DOHH2 (cell line): Measurements from ENCODE around the gene CIAO2A.
"Not testable (repeated sequence)": the region's sequence is repeated elsewhere in the genome, so short reads cannot be mapped to it uniquely, and the experiment has no call there.

Experiments used
- EZH2phosphoT487 ChIP-seq: fragments of 200-600 bp; sonication (generic); IDR thresholded peaks from 2 replicates; pipeline ENCODE4 v1.6.1; 2017; ENCODE audit warnings: borderline replicate concordance, mild to moderate bottlenecking, antibody characterized with exemption, low read length, moderate library complexity, mixed read lengths
- TF ChIP-seq, protein P1 (sequence below): fragments of 200-600 bp; sonication (generic); IDR thresholded peaks from one replicate; pipeline ENCODE4 v1.5.1; 2014; ENCODE audit warnings: antibody characterized with exemption, mild to moderate bottlenecking, low read depth, low read length; ENCODE audit not compliant: poor library complexity, severe bottlenecking

GRCh38 chr15:64110108-64110701 lies 16.6 kb upstream of the CIAO2A start:
- TF ChIP-seq, protein P1, sequence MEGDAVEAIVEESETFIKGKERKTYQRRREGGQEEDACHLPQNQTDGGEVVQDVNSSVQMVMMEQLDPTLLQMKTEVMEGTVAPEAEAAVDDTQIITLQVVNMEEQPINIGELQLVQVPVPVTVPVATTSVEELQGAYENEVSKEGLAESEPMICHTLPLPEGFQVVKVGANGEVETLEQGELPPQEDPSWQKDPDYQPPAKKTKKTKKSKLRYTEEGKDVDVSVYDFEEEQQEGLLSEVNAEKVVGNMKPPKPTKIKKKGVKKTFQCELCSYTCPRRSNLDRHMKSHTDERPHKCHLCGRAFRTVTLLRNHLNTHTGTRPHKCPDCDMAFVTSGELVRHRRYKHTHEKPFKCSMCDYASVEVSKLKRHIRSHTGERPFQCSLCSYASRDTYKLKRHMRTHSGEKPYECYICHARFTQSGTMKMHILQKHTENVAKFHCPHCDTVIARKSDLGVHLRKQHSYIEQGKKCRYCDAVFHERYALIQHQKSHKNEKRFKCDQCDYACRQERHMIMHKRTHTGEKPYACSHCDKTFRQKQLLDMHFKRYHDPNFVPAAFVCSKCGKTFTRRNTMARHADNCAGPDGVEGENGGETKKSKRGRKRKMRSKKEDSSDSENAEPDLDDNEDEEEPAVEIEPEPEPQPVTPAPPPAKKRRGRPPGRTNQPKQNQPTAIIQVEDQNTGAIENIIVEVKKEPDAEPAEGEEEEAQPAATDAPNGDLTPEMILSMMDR: not testable (repeated sequence)
- not testable (repeated sequence) for TF ChIP-seq EZH2phosphoT487
